PC-3 (cell line): ENCODE measurements around the gene EXOSC5. TPM values are rescaled to one million over a fixed set of nuclear protein-coding genes. Genes with fewer than 3 reads are reported as not detected.
"Not testable (repeated sequence)": the region's sequence is repeated elsewhere in the genome, so short reads cannot be mapped to it uniquely, and the experiment has no call there.

Source experiments
- ATAC-seq: fragments of 200-7000 bp; cut with Tn5 transposase; 2 replicates; pipeline ENCODE4 v1.9.1; 2020; ENCODE audit warnings: mild to moderate bottlenecking, moderate library complexity
- BruUV-seq: library from RNA; stranded (reverse); fragments of 400-500 nt; replicated peaks from 2 replicates; lab custom pipeline; 2021; lab: Mats Ljungman, UMichigan
- CTCF ChIA-PET: fragments of 300-600 bp; sonication (Branson Sonifier 250); formaldehyde crosslinking; loops from one replicate; lab custom pipeline; 2022; ENCODE audit warnings: antibody characterized with exemption; lab: Charles Lee
- POLR2A ChIA-PET: fragments of 300-600 bp; sonication (Branson Sonifier 250); formaldehyde crosslinking; loops from one replicate; lab custom pipeline; 2022; ENCODE audit warnings: antibody characterized with exemption; ENCODE audit not compliant: unreplicated experiment; lab: Charles Lee
- DNase-seq: peaks from one replicate; pipeline ENCODE4 v3.0.0-alpha.2; 2015
- H2AFZ ChIP-seq: fragments of 300-600 bp; sonication (generic); 2 replicates; pipeline ENCODE4 v1.6.0; 2016; ENCODE audit warnings: antibody characterized with exemption, low read length
- H3F3A ChIP-seq: fragments of 300-600 bp; sonication (generic); one replicate; pipeline ENCODE4 v1.6.0; 2017; ENCODE audit warnings: antibody characterized with exemption, low read length, control low read depth, mild to moderate bottlenecking; ENCODE audit not compliant: unreplicated experiment
- H3K27ac ChIP-seq: fragments of 300-600 bp; sonication (generic); 2 replicates; pipeline ENCODE4 v1.5.1; 2016; ENCODE audit warnings: mild to moderate bottlenecking, low read length
- H3K27me3 ChIP-seq: fragments of 300-600 bp; sonication (generic); 2 replicates; pipeline ENCODE4 v1.6.1; 2016; ENCODE audit warnings: low read length, mixed read lengths
- H3K36me3 ChIP-seq: fragments of 300-600 bp; sonication (generic); 2 replicates; pipeline ENCODE4 v1.6.1; 2016; ENCODE audit warnings: low read depth, mixed run types, low read length, mixed read lengths
- H3K4me1 ChIP-seq: fragments of 300-600 bp; sonication (generic); 2 replicates; pipeline ENCODE4 v1.5.1; 2016; ENCODE audit warnings: low read length; ENCODE audit not compliant: insufficient read depth
- H3K4me2 ChIP-seq: fragments of 300-600 bp; sonication (generic); 2 replicates; pipeline ENCODE4 v1.6.0; 2016; ENCODE audit warnings: low read length
- H3K4me3 ChIP-seq: fragments of 300-600 bp; sonication (generic); 2 replicates; pipeline ENCODE4 v1.5.1; 2016; ENCODE audit warnings: mild to moderate bottlenecking, low read length, mixed read lengths
- H3K79me2 ChIP-seq: fragments of 300-600 bp; sonication (generic); 2 replicates; pipeline ENCODE4 v1.6.1; 2017; ENCODE audit warnings: low read length, mixed read lengths
- H3K9ac ChIP-seq: fragments of 300-600 bp; sonication (generic); 2 replicates; pipeline ENCODE4 v1.6.0; 2016; ENCODE audit warnings: mild to moderate bottlenecking, low read length
- H3K9me2 ChIP-seq: fragments of 300-600 bp; sonication (generic); replicated peaks from 2 replicates; pipeline ENCODE4 v1.6.1; 2016; ENCODE audit warnings: mixed run types, low read length, mixed read lengths
- H3K9me3 ChIP-seq: fragments of 300-600 bp; sonication (generic); 2 replicates; pipeline ENCODE4 v1.6.1; 2016; ENCODE audit warnings: low read length, mixed read lengths
- H4K20me1 ChIP-seq: fragments of 300-600 bp; sonication (generic); 2 replicates; pipeline ENCODE4 v1.6.1; 2016; ENCODE audit warnings: low read length, mixed read lengths
- CTCF ChIP-seq: fragments of 300-600 bp; sonication (generic); conservative IDR thresholded peaks from 2 replicates; pipeline ENCODE4 v1.5.1; 2017; ENCODE audit warnings: antibody characterized with exemption, low read depth, mild to moderate bottlenecking, low read length
- EZH2 ChIP-seq: fragments of 300-600 bp; sonication (generic); IDR thresholded peaks from one replicate; pipeline ENCODE4 v1.6.1; 2017; ENCODE audit warnings: antibody characterized with exemption, mild to moderate bottlenecking, low read length; ENCODE audit not compliant: unreplicated experiment
- EZH2phosphoT487 ChIP-seq: fragments of 300-600 bp; sonication (generic); IDR thresholded peaks from 2 replicates; pipeline ENCODE4 v1.6.1; 2018; ENCODE audit warnings: mild to moderate bottlenecking, antibody characterized with exemption, low read length, borderline replicate concordance
- intact Hi-C: fragments of 100-400 bp; cut with micrococcal nuclease; formaldehyde crosslinking; loops from 2 replicates; pipeline ENCODE4 v1.9.0; 2023
- total RNA-seq: library from RNA; depleted of rRNA; stranded (reverse); fragments of >200 nt; gene quantifications from 2 replicates; pipeline ENCODE4 v1.2.3, GENCODE V29; 2014

Gene EXOSC5
- total RNA-seq, 1 experiment from 2014 or later, result 40.8 TPM

- Histone ChIP-seq H3K27me3 (no peaks in the 10 kb centered on the region), H3K4me1 (peaks cover 9% of the 10 kb centered on the region), H3K4me3 (no peak overlapping the region), H3K9ac (no peak overlapping the region), H3F3A (no peaks in the 10 kb centered on the region), H3K79me2 (no peaks in the 10 kb centered on the region), H3K36me3 (no peaks in the 10 kb centered on the region), H3K4me2 (no peak overlapping the region), H2AFZ (no peak overlapping the region), H3K9me2 (no peaks in the 10 kb centered on the region), H4K20me1 (no peaks in the 10 kb centered on the region), H3K27ac (no peak overlapping the region), H3K9me3 (no peaks in the 10 kb centered on the region)
- POLR2A ChIA-PET, result no interaction called here
- no TSS peak for BruUV-seq
- CTCF ChIA-PET, result no interaction called here
- ATAC-seq, result no peak
- no peak for DNase-seq
- intact Hi-C loops, result no loop called here
- TF ChIP-seq EZH2 (no peak), CTCF (no peak), EZH2phosphoT487 (no peak)
These were observed 13.3 kb upstream of the EXOSC5 start for GRCh38 chr19:41410336-41411054.

- CTCF ChIA-PET, result interaction anchor here (1.0 kb wide), 1 partner anchor 56 kb away, joined by 5 read pairs; no protein-coding TSS in a partner anchor
- POLR2A ChIA-PET, result no interaction called here
- peak overlapping the region; percentile 49 for H3K4me2 ChIP-seq
- no TSS peak for BruUV-seq
- no peak overlapping the region for H2AFZ ChIP-seq
- ATAC-seq (peak; percentile 100), DNase-seq (peak; percentile 83)
- H3K27ac ChIP-seq, result 0 out of 2 replicates have a peak overlapping the region, but pooled peaks have one; percentile 14
- no peaks in the 10 kb centered on the region for H3F3A ChIP-seq
- TF ChIP-seq EZH2, result no peak
- no peak for TF ChIP-seq CTCF
- TF ChIP-seq EZH2phosphoT487, result no peak
- H3K27me3 ChIP-seq, result no peaks in the 10 kb centered on the region
- H3K9me3 ChIP-seq, result no peaks in the 10 kb centered on the region
- H3K9me2 ChIP-seq, result no peaks in the 10 kb centered on the region
- no peak overlapping the region for H3K9ac ChIP-seq
- H3K4me1 ChIP-seq, result peaks cover 9% of the 10 kb centered on the region
- H3K36me3 ChIP-seq, result no peaks in the 10 kb centered on the region
- no peaks in the 10 kb centered on the region for H4K20me1 ChIP-seq
- intact Hi-C loops, result no loop called here
- no peaks in the 10 kb centered on the region for H3K79me2 ChIP-seq
- no peak overlapping the region for H3K4me3 ChIP-seq
These were observed 12.1 kb upstream of the EXOSC5 start for GRCh38 chr19:41409288-41409687.

- H3K36me3 ChIP-seq, H3K4me1 ChIP-seq, H3K27me3 ChIP-seq, H4K20me1 ChIP-seq, H2AFZ ChIP-seq, H3K4me3 ChIP-seq, DNase-seq, H3K9me3 ChIP-seq, H3K9ac ChIP-seq, H3F3A ChIP-seq, intact Hi-C loops, H3K9me2 ChIP-seq, ATAC-seq, POLR2A ChIA-PET, BruUV-seq, H3K27ac ChIP-seq, H3K79me2 ChIP-seq: not testable (repeated sequence)
- H3K4me2 ChIP-seq, result peak overlapping the region; percentile 49
- CTCF ChIA-PET, result interaction anchor here (1.0 kb wide), 1 partner anchor 56 kb away, joined by 5 read pairs; no protein-coding TSS in a partner anchor
These were observed 11.7 kb upstream of the EXOSC5 start for GRCh38 chr19:41408846-41409245.
